Mesodermal cell (in vitro differentiated cells): Measurements from ENCODE around the gene TMSB4X.

Source experiments
- H3K27ac ChIP-seq: 2 replicates; pipeline ENCODE4 v1.7.0; 2013; ENCODE audit warnings: mild to moderate bottlenecking, low read depth, low read length, moderate library complexity; ENCODE audit not compliant: severe bottlenecking
- H3K36me3 ChIP-seq: 2 replicates; pipeline ENCODE4 v1.7.1; 2013; ENCODE audit warnings: mild to moderate bottlenecking, low read length, moderate library complexity; ENCODE audit not compliant: control insufficient read depth, insufficient read depth
- H3K4me1 ChIP-seq: one replicate; pipeline ENCODE4 v1.7.1; 2013; ENCODE audit warnings: mild to moderate bottlenecking, low read length; ENCODE audit not compliant: insufficient read depth, control insufficient read depth, poor library complexity, severe bottlenecking
- H3K4me3 ChIP-seq: 2 replicates; pipeline ENCODE4 v1.7.0; 2013; ENCODE audit warnings: low read length, control low read depth, mild to moderate bottlenecking; ENCODE audit not compliant: insufficient read depth, poor library complexity, severe bottlenecking; ENCODE audit errors: extremely low read depth
- H3K9me3 ChIP-seq: 2 replicates; pipeline ENCODE4 v1.7.1; 2013; ENCODE audit warnings: mild to moderate bottlenecking, low read length, moderate library complexity; ENCODE audit not compliant: control insufficient read depth
- WGBS, 2 experiments: methylation state at CpG; one replicate each; pipeline ENCODE4 v1.1.5; 2013; ENCODE audit warnings: missing lambda C conversion rate in 2 of 2; ENCODE audit not compliant: insufficient coverage in 2 of 2; 5-methylcytosine and 5-hydroxymethylcytosine counted together

TMSB4X gene

GRCh38 chrX:12996934-12997435 is 22.1 kb downstream of the TMSB4X start:
- H3K4me1 ChIP-seq: peaks cover 12% of the 10 kb centered on the region
- WGBS, 2 experiments: 90 to 100% methylated on average over 1 to 2 of the region's 3 CpGs
- H3K36me3 ChIP-seq: no peaks in the 10 kb centered on the region
- no peaks in the 10 kb centered on the region for H3K9me3 ChIP-seq
- no peak overlapping the region for H3K27ac ChIP-seq
- no peak overlapping the region for H3K4me3 ChIP-seq

- H3K27ac ChIP-seq: no peak overlapping the region
- WGBS, 2 experiments: 65 to 70% methylated on average over 2 of the region's 5 CpGs
- no peaks in the 10 kb centered on the region for H3K36me3 ChIP-seq
- H3K4me3 ChIP-seq: no peak overlapping the region
- peaks cover 12% of the 10 kb centered on the region for H3K4me1 ChIP-seq
- no peaks in the 10 kb centered on the region for H3K9me3 ChIP-seq
Measured at GRCh38 chrX:12997906-12998687, 23.2 kb downstream of the TMSB4X start.

GRCh38 chrX:12999422-12999821 is 24.5 kb downstream of the TMSB4X start:
- H3K27ac ChIP-seq: no peak overlapping the region
- H3K4me3 ChIP-seq: no peak overlapping the region
- H3K9me3 ChIP-seq: no peaks in the 10 kb centered on the region
- peaks cover 12% of the 10 kb centered on the region for H3K4me1 ChIP-seq
- no peaks in the 10 kb centered on the region for H3K36me3 ChIP-seq
- WGBS, 2 experiments: 39 to 67% methylated on average over 3 to 4 of the region's 9 CpGs

GRCh38 chrX:13000301-13000811 is 25.4 kb downstream of the TMSB4X start:
- Histone ChIP-seq H3K27ac (no peak overlapping the region), H3K36me3 (no peaks in the 10 kb centered on the region), H3K4me3 (no peak overlapping the region), H3K4me1 (peaks cover 12% of the 10 kb centered on the region), H3K9me3 (no peaks in the 10 kb centered on the region)
- WGBS, 2 experiments: 40 to 50% methylated on average over 1 of the region's 8 CpGs

- Histone ChIP-seq H3K4me3 (no peak overlapping the region), H3K9me3 (no peaks in the 10 kb centered on the region), H3K27ac (no peak overlapping the region), H3K4me1 (peaks cover 12% of the 10 kb centered on the region), H3K36me3 (no peaks in the 10 kb centered on the region)
- 83 to 100% methylated on average over 1 of the region's 5 CpGs for WGBS, 2 experiments
Measured at GRCh38 chrX:13001097-13001496, 26.2 kb downstream of the TMSB4X start.

GRCh38 chrX:13001961-13002671 is 27.2 kb downstream of the TMSB4X start:
- Histone ChIP-seq H3K4me1 (peaks cover 12% of the 10 kb centered on the region), H3K4me3 (no peak overlapping the region), H3K27ac (no peak overlapping the region), H3K36me3 (no peaks in the 10 kb centered on the region), H3K9me3 (no peaks in the 10 kb centered on the region)
- WGBS, 2 experiments: no CpG with 5 or more reads among the region's 4 CpGs

GRCh38 chrX:13005661-13006473 is 31.0 kb downstream of the TMSB4X start:
- Histone ChIP-seq H3K9me3 (no peaks in the 10 kb centered on the region), H3K27ac (no peak overlapping the region), H3K4me3 (no peak overlapping the region), H3K36me3 (no peaks in the 10 kb centered on the region), H3K4me1 (peaks cover 3% of the 10 kb centered on the region)
- 80% methylated on average over 1 of the region's 9 CpGs; no CpG with 5 or more reads in 1 of the 2 experiments for WGBS, 2 experiments

GRCh38 chrX:13007519-13008188 is 32.7 kb downstream of the TMSB4X start:
- WGBS, 2 experiments: 100% methylated on average over 1 of the region's 2 CpGs; no CpG with 5 or more reads in 1 of the 2 experiments
- Histone ChIP-seq H3K4me1 (peaks cover 3% of the 10 kb centered on the region), H3K27ac (no peak overlapping the region), H3K4me3 (no peak overlapping the region), H3K36me3 (no peaks in the 10 kb centered on the region), H3K9me3 (no peaks in the 10 kb centered on the region)

- Histone ChIP-seq H3K4me3 (no peak overlapping the region), H3K27ac (no peak overlapping the region), H3K4me1 (peaks cover 3% of the 10 kb centered on the region), H3K9me3 (no peaks in the 10 kb centered on the region), H3K36me3 (no peaks in the 10 kb centered on the region)
- WGBS, 2 experiments: 83% methylated on average over 1 of the region's 2 CpGs; no CpG with 5 or more reads in 1 of the 2 experiments
Measured at GRCh38 chrX:13008189-13008533, 33.3 kb downstream of the TMSB4X start.

- H3K9me3 ChIP-seq: no peaks in the 10 kb centered on the region
- peaks cover 7% of the 10 kb centered on the region for H3K4me1 ChIP-seq
- no CpG with 5 or more reads among the region's 3 CpGs for WGBS, 2 experiments
- no peaks in the 10 kb centered on the region for H3K36me3 ChIP-seq
- no peak overlapping the region for H3K27ac ChIP-seq
- H3K4me3 ChIP-seq: no peak overlapping the region
Measured at GRCh38 chrX:13008851-13009250, 33.9 kb downstream of the TMSB4X start.
